H1 (cell line): ENCODE measurements around the gene PCYT2. TPM values are rescaled to one million over a fixed set of nuclear protein-coding genes. Genes with fewer than 3 reads are reported as not detected.

Source experiments
- CBX5 ChIP-seq: fragments of 300-800, 300-1000 bp; sonication (generic); IDR thresholded peaks from 2 replicates; pipeline ENCODE4 v1.7.1; 2016; ENCODE audit warnings: antibody characterized with exemption, low read length, low read depth
- CHD2 ChIP-seq: IDR thresholded peaks from 2 replicates; pipeline ENCODE4 v1.6.1; 2012; ENCODE audit warnings: low read length, improper control_type of control experiment
- CREB1 ChIP-seq: IDR thresholded peaks from 2 replicates; pipeline ENCODE4 v1.6.1; 2012; ENCODE audit warnings: inconsistent platforms
- E2F6 ChIP-seq: IDR thresholded peaks from 2 replicates; pipeline ENCODE4 v1.6.1; 2012; ENCODE audit warnings: inconsistent platforms
- EGR1 ChIP-seq: IDR thresholded peaks from 2 replicates; pipeline ENCODE4 v1.6.1; 2011; ENCODE audit warnings: low read depth, low read length, borderline replicate concordance
- GABPA ChIP-seq: IDR thresholded peaks from 2 replicates; pipeline ENCODE4 v1.6.1; 2011; ENCODE audit warnings: mild to moderate bottlenecking, low read length, moderate library complexity, borderline replicate concordance; ENCODE audit not compliant: insufficient read depth
- HDAC2 ChIP-seq, 2 experiments: fragments of 300-600 bp in 1 of 2; sonication (generic) in 1 of 2; IDR thresholded peaks; 2 replicates each; pipeline ENCODE4 v1.6.1; 2011 to 2012; ENCODE audit warnings: low read depth in 2 of 2, low read length in 2 of 2, mild to moderate bottlenecking in 2 of 2, moderate library complexity in 2 of 2, borderline replicate concordance in 1 of 2, inconsistent platforms in 1 of 2
- HDAC6 ChIP-seq: IDR thresholded peaks from one replicate; pipeline ENCODE4 v1.7.1; 2012; ENCODE audit warnings: low read depth, mild to moderate bottlenecking, inconsistent platforms, low read length, moderate library complexity
- KDM4A ChIP-seq: IDR thresholded peaks from one replicate; pipeline ENCODE4 v1.7.1; 2012; ENCODE audit warnings: low read depth, mild to moderate bottlenecking, moderate library complexity, low read length, inconsistent platforms; ENCODE audit not compliant: severe bottlenecking
- MAX ChIP-seq: IDR thresholded peaks from 2 replicates; pipeline ENCODE4 v1.6.1; 2012; ENCODE audit warnings: inconsistent platforms
- NRF1 ChIP-seq: IDR thresholded peaks from 2 replicates; pipeline ENCODE4 v1.6.1; 2011; ENCODE audit warnings: mild to moderate bottlenecking, low read depth, low read length, improper control_type of control experiment
- PHF8 ChIP-seq: fragments of 200-600 bp; sonication (generic); conservative IDR thresholded peaks from 2 replicates; pipeline ENCODE4 v1.7.1; 2012; ENCODE audit warnings: low read depth, mild to moderate bottlenecking, inconsistent platforms, low read length, moderate library complexity
- POLR2A ChIP-seq, 2 experiments: IDR thresholded peaks; 1 replicate in 1 of 2; 2 replicates in 1 of 2; pipeline ENCODE4 v1.6.1; 2011; ENCODE audit warnings: low read depth in 2 of 2, low read length in 2 of 2, mild to moderate bottlenecking in 2 of 2; ENCODE audit errors: control extremely low read depth in 1 of 2
- POLR2AphosphoS5 ChIP-seq: IDR thresholded peaks from 2 replicates; pipeline ENCODE4 v1.6.1; 2011; ENCODE audit warnings: low read depth, low read length
- POU5F1 ChIP-seq: IDR thresholded peaks from 2 replicates; pipeline ENCODE4 v1.6.1; 2011; ENCODE audit warnings: low read depth, mild to moderate bottlenecking, low read length, moderate library complexity
- RAD21 ChIP-seq, 2 experiments: IDR thresholded peaks in 1 of 2; conservative IDR thresholded peaks in 1 of 2; 2 replicates each; pipeline ENCODE4 v1.6.1; 2011; ENCODE audit warnings: low read depth in 2 of 2, low read length in 2 of 2, improper control_type of control experiment in 1 of 2, inconsistent platforms in 1 of 2, mild to moderate bottlenecking in 1 of 2, moderate library complexity in 1 of 2
- RNF2 ChIP-seq: fragments of 200-900, 300-1000 bp; sonication (generic); IDR thresholded peaks from 2 replicates; pipeline ENCODE4 v1.7.1; 2016; ENCODE audit warnings: borderline replicate concordance, low read depth, mild to moderate bottlenecking, antibody characterized with exemption, low read length; ENCODE audit not compliant: poor library complexity, severe bottlenecking; ENCODE audit errors: missing control alignments
- SAP30 ChIP-seq: fragments of 300-600 bp; sonication (generic); IDR thresholded peaks from 2 replicates; pipeline ENCODE4 v1.7.1; 2012; ENCODE audit warnings: low read length, moderate library complexity, mild to moderate bottlenecking, inconsistent platforms; ENCODE audit not compliant: insufficient read depth, insufficient replicate concordance
- SIRT6 ChIP-seq: IDR thresholded peaks from one replicate; pipeline ENCODE4 v1.7.1; 2012; ENCODE audit warnings: low read length, inconsistent platforms
- SP1 ChIP-seq: IDR thresholded peaks from 2 replicates; pipeline ENCODE4 v1.6.1; 2011; ENCODE audit warnings: low read depth, low read length
- SUZ12 ChIP-seq: fragments of 200-600 bp; sonication (generic); IDR thresholded peaks from 2 replicates; pipeline ENCODE4 v1.6.1; 2012; ENCODE audit warnings: mild to moderate bottlenecking, inconsistent platforms, low read length, moderate library complexity, mixed read lengths
- TEAD4 ChIP-seq: IDR thresholded peaks from 2 replicates; pipeline ENCODE4 v1.6.1; 2012; ENCODE audit warnings: low read depth, low read length, inconsistent platforms, mixed read lengths
- ZNF274 ChIP-seq: IDR thresholded peaks from 2 replicates; pipeline ENCODE4 v1.7.0; 2012; ENCODE audit warnings: low read length, borderline replicate concordance; ENCODE audit errors: extremely low read depth
- polyA plus RNA-seq, 7 experiments: library from polyadenylated mRNA; depleted of rRNA in 3 of 7; stranded (reverse) in 5 of 7; unstranded in 2 of 7; fragments of >200 nt in 5 of 7; fragments of 200-250 nt in 2 of 7; gene quantifications; 1 replicate in 5 of 7; 2 replicates in 1 of 7; 4 replicates in 1 of 7; pipeline versions ENCODE4 v1.2.1 to v1.2.3, GENCODE V29; 2011 to 2013; ENCODE audit warnings: missing spikeins in 2 of 7, mixed read lengths in 2 of 7
- total RNA-seq: library from RNA; stranded (reverse); fragmentation: NEBNext Ultra II Directional; extraction: Animal tissue kit (Norgen Biotek cat#: 25700); gene quantifications from 2 replicates; pipeline ENCODE4 v1.2.1, GENCODE V29; 2021

The PCYT2 gene
- total and polyA plus RNA-seq, 2 of the 8 experiments (the other 6 are each of a cell fraction or from before 2014, with no cell fraction given) = 29.9 to 31.3 TPM

DNA sequence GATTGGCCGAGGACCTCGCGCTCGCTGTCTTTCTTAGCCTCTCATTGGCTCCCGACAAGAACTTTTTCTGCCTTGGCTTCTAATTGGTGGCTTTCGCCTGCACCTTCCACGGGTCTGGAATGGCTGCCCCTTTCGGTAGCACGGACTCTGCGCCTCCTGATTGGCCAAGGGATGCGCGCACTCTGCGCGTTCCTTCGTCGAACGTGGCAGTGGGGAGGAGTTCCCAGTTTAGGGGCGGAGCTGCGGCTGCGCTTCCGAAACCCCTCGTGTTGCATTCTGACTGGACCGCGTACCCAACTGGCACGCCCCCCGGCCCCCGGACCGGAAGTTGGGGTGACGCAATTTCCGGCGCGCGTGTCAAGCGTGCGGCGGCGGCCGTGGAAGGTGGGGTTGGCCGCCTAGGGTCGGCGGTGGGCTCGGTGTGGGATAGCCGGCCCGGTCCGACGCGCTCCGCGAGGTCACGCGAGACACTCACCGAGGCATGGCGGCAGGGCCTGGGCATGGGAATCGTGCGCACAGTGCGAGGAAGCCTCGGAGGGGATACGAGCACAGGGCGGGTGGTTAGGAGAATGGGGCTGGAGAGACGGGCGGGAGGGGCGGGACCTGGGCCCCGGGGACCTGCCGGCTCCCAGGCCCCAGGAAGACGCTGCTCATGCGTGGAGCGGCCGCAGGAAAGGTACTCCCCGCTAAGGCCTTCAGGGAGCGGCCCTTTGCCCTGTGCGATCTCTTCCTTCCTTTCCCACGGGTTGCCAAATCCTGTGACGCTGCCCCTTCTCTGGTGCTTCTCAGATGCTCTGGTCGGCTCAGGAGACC lies 50.2 kb downstream of the PCYT2 start (continued):
- peak; percentile 86 for TF ChIP-seq E2F6
- TF ChIP-seq EGR1 = no peak
- peak in 1 of 2 experiments; percentile 31; a peak in 1 of 4 replicates for TF ChIP-seq HDAC2 (IDR thresholded peaks at IDR 0.05; ENCODE audit: borderline replicate concordance in 1 of 2, low read depth in 2 of 2, low read length in 2 of 2)
- peak; percentile 65 for TF ChIP-seq KDM4A
- TF ChIP-seq SIRT6 = no peak
- TF ChIP-seq POLR2A (IDR thresholded peaks at IDR 0.05; ENCODE audit: control extremely low read depth in 1 of 2, low read depth in 2 of 2, low read length in 2 of 2) = peak; percentile 52 to 69; a peak in 2 of 3 replicates
- peak; percentile 91 for TF ChIP-seq CREB1
- TF ChIP-seq ZNF274 = no peak
- TF ChIP-seq RNF2 = no peak
- TF ChIP-seq RAD21 (IDR thresholded peaks at IDR 0.05 in 1 of 2, conservative IDR thresholded peaks at IDR 0.05 in 1 of 2; ENCODE audit: low read depth in 2 of 2, low read length in 2 of 2) = no peak
- TF ChIP-seq TEAD4 = no peak
- TF ChIP-seq CHD2 = peak; percentile 97
- TF ChIP-seq PHF8 = peak; percentile 95
- no peak for TF ChIP-seq HDAC6
- TF ChIP-seq SAP30 = no peak
- peak; percentile 92 for TF ChIP-seq MAX
- peak; percentile 100 for TF ChIP-seq SP1
- peak; percentile 64 for TF ChIP-seq NRF1
- no peak for TF ChIP-seq POU5F1
- TF ChIP-seq POLR2AphosphoS5 = peak; percentile 70
- no peak for TF ChIP-seq SUZ12
- peak; percentile 96 for TF ChIP-seq GABPA
- TF ChIP-seq CBX5 = no peak
